Neural progenitor cell (in vitro differentiated cells): ENCODE measurements around the gene MAGI1.

Experiments used
- EZH2 ChIP-seq: fragments of 200-600 bp; sonication (generic); IDR thresholded peaks from 2 replicates; pipeline ENCODE4 v1.6.1; 2017; ENCODE audit warnings: antibody characterized with exemption, mild to moderate bottlenecking, moderate library complexity
- EZH2phosphoT487 ChIP-seq: fragments of 200-600 bp; sonication (generic); IDR thresholded peaks from 2 replicates; pipeline ENCODE4 v1.6.1; 2017; ENCODE audit warnings: antibody characterized with exemption
- TF ChIP-seq, protein P1 (sequence below): fragments of 200-600 bp; sonication (generic); IDR thresholded peaks from 2 replicates; pipeline ENCODE4 v1.5.1; 2017; ENCODE audit warnings: antibody characterized with exemption, mild to moderate bottlenecking

- TF ChIP-seq, protein P1, sequence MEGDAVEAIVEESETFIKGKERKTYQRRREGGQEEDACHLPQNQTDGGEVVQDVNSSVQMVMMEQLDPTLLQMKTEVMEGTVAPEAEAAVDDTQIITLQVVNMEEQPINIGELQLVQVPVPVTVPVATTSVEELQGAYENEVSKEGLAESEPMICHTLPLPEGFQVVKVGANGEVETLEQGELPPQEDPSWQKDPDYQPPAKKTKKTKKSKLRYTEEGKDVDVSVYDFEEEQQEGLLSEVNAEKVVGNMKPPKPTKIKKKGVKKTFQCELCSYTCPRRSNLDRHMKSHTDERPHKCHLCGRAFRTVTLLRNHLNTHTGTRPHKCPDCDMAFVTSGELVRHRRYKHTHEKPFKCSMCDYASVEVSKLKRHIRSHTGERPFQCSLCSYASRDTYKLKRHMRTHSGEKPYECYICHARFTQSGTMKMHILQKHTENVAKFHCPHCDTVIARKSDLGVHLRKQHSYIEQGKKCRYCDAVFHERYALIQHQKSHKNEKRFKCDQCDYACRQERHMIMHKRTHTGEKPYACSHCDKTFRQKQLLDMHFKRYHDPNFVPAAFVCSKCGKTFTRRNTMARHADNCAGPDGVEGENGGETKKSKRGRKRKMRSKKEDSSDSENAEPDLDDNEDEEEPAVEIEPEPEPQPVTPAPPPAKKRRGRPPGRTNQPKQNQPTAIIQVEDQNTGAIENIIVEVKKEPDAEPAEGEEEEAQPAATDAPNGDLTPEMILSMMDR: no peak
- TF ChIP-seq EZH2 (no peak), EZH2phosphoT487 (no peak)
These were observed 437.8 kb downstream of the MAGI1 start for GRCh38 chr3:65600888-65601287.
